NCI-H2107 treated with DMSO at 0.1 percent for 48 hours (cell line): Measurements from ENCODE around the gene GCKR.
A peak's percentile ranks its signal among the peaks of the same experiment; 100 is the strongest.

Experiments used
- DNase-seq: peaks from one replicate; lab custom pipeline; 2025; ENCODE audit not compliant: unreplicated experiment; lab: John Stamatoyannopoulos, UW

The GCKR gene

GRCh38 chr2:27496357-27497287 is at the start of gene GCKR:
Gene GCKR, plus strand, starts transcription at chr2:27496839. Its CDS starts 66 bp downstream, at chr2:27496905.
- no peak for DNase-seq

GRCh38 chr2:27448381-27448780 is 48.3 kb upstream of the GCKR start:
- no peak for DNase-seq

GRCh38 chr2:27451095-27451494 is 45.5 kb upstream of the GCKR start:
- no peak for DNase-seq

- no peak for DNase-seq
Measured at GRCh38 chr2:27453968-27454367, 42.7 kb upstream of the GCKR start.

GRCh38 chr2:27461118-27461517 is 35.5 kb upstream of the GCKR start:
- no peak for DNase-seq

- no peak for DNase-seq
Measured at GRCh38 chr2:27464443-27464842, 32.2 kb upstream of the GCKR start.

GRCh38 chr2:27471961-27472360 is 24.7 kb upstream of the GCKR start:
- no peak for DNase-seq

- DNase-seq = no peak
Measured at GRCh38 chr2:27485496-27485895, 11.1 kb upstream of the GCKR start.

- DNase-seq = peak; percentile 23
Measured at GRCh38 chr2:27489118-27489497, 7.5 kb upstream of the GCKR start.

- peak; percentile 98 for DNase-seq
Measured at GRCh38 chr2:27489498-27490397, 6.9 kb upstream of the GCKR start, which contains the start of gene IFT172. Gene IFT172, minus strand, starts transcription at chr2:27489743. Its CDS starts 90 bp downstream, at chr2:27489653.

- DNase-seq = no peak
Measured at GRCh38 chr2:27492557-27492956, 4.1 kb upstream of the GCKR start.

GRCh38 chr2:27493948-27494283 is 2.7 kb upstream of the GCKR start:
- no peak for DNase-seq

- no peak for DNase-seq
Measured at GRCh38 chr2:27494284-27494943, 2.2 kb upstream of the GCKR start.

- no peak for DNase-seq
Measured at GRCh38 chr2:27494944-27495554, 1.6 kb upstream of the GCKR start, which contains the start of gene FNDC4. Gene FNDC4, minus strand, starts transcription at chr2:27495200. Its CDS starts 521 bp downstream, at chr2:27494679.

- no peak for DNase-seq
Measured at GRCh38 chr2:27495840-27496356, 741 bp upstream of the GCKR start.

GRCh38 chr2:27497288-27497627 is 619 bp downstream of the GCKR start:
- no peak for DNase-seq

GRCh38 chr2:27498975-27499374 is 2.3 kb downstream of the GCKR start:
- no peak for DNase-seq

GRCh38 chr2:27501042-27501441 is 4.4 kb downstream of the GCKR start:
- no peak for DNase-seq

- DNase-seq = no peak
Measured at GRCh38 chr2:27502142-27502541, 5.5 kb downstream of the GCKR start.

- no peak for DNase-seq
Measured at GRCh38 chr2:27506587-27506986, 9.9 kb downstream of the GCKR start.

GRCh38 chr2:27507293-27507692 is 10.7 kb downstream of the GCKR start:
- DNase-seq = no peak
